LNCaP clone FGC (cell line): Measurements from ENCODE around the gene CMPK1.

ENCODE experiments used
- DNase-seq: peaks from one replicate; pipeline ENCODE4 v3.0.0-alpha.2; 2011; ENCODE audit warnings: low read depth
- H3K4me3 ChIP-seq: 2 replicates; pipeline ENCODE4 v1.5.1; 2011; ENCODE audit warnings: mild to moderate bottlenecking, low read depth, low read length, control low read depth
- CTCF ChIP-seq: IDR thresholded peaks from 2 replicates; pipeline ENCODE4 v1.5.1; 2012; ENCODE audit warnings: mild to moderate bottlenecking; ENCODE audit not compliant: control insufficient read depth, insufficient read depth; ENCODE audit errors: extremely low read depth

CMPK1 gene

GRCh38 chr1:47390843-47391242, 57.3 kb downstream of the CMPK1 start:
- H3K4me3 ChIP-seq: no peak overlapping the region
- DNase-seq: no peak
- TF ChIP-seq CTCF: no peak

- no peak for DNase-seq
- no peak for TF ChIP-seq CTCF
- H3K4me3 ChIP-seq: no peak overlapping the region
These were observed 59.6 kb downstream of the CMPK1 start for GRCh38 chr1:47393141-47393540.

- no peak for DNase-seq
- TF ChIP-seq CTCF: no peak
- no peak overlapping the region for H3K4me3 ChIP-seq
These were observed 61.8 kb downstream of the CMPK1 start for GRCh38 chr1:47395433-47395832.

GRCh38 chr1:47396671-47397196, 63.1 kb downstream of the CMPK1 start:
- TF ChIP-seq CTCF: no peak
- no peak for DNase-seq
- H3K4me3 ChIP-seq: no peak overlapping the region

- DNase-seq: no peak
- no peak overlapping the region for H3K4me3 ChIP-seq
- TF ChIP-seq CTCF: no peak
These were observed 65.7 kb downstream of the CMPK1 start for GRCh38 chr1:47399138-47399845.

- DNase-seq: no peak
- no peak overlapping the region for H3K4me3 ChIP-seq
- TF ChIP-seq CTCF: no peak
These were observed 66.2 kb downstream of the CMPK1 start for GRCh38 chr1:47399846-47400155.

- no peak for TF ChIP-seq CTCF
- no peak overlapping the region for H3K4me3 ChIP-seq
- DNase-seq: no peak
These were observed 68.2 kb downstream of the CMPK1 start for GRCh38 chr1:47401761-47402160.
